GM19099 (cell line): Measurements from ENCODE around the gene CCDC159.

Experiments used
- POLR2A ChIP-seq: IDR thresholded peaks from 3 replicates; pipeline ENCODE4 v1.6.1; 2011; ENCODE audit warnings: low read depth; ENCODE audit not compliant: insufficient read length; ENCODE audit errors: extremely low read depth

Gene CCDC159

DNA sequence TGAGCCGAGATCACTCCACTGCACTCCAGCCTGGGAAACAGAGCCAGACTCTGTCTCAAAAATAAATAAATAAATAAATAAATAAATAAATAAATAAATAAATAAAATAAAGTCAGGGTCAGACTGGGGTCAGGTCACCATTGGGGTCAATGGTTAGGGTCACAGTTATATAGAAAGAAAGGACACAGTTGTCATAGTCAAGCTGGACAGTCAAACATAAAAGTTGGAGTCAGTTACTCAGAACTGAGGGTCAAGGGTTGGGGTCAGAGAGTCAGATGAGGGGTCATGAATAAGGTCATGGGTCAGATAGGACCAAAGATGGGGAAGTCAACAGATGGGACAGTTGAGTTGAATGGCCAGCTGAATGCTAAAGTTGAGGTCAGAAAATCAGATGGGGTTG is 54.5 kb downstream of the CCDC159 start:
- no peak for TF ChIP-seq POLR2A

DNA sequence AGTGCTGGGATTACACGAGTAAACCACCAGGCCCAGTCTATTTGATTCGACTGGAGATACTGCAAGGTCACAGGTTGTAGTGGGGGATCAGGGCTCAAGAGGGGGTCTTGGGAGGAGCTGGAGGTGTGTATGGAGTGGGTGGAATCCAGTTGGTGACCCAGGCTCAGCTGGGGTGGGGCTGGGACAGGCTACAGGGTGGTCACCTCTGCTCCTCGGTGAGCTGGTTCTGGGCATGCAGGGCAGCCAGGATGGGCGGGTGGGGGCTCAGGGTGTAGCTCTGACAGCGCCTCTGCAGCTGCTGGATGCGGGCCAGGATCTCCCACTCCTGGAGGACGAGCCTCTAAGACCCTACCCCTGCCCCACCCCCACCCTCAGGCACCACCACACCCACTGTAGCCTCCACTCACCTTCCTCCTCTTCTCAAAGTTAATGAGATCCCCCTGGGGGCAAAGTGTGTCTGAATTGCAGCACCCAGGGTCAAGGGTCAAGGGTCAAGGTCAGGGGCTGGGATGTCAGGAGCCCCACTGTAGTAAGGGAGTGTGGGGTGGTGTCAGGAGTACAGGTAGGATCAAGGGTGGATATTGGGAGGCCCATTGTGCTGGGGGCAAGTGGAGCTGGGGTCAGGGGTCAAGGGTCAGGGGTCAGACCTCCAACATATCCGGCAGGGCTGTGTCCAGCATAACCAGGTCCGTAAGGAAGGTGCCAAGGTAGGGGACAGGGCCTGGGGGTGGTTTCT is 55.7 kb downstream of the CCDC159 start:
- TF ChIP-seq POLR2A: no peak
